ENCODE results near the gene PRDM16. TPM values are rescaled to one million over a fixed set of nuclear protein-coding genes. Genes with fewer than 3 reads are reported as not detected.

PRDM16 gene
- total RNA-seq, 4 donors from 2014 or later: 0.19 to 1.6 (median 0.36) TPM

GRCh38 chr1:3125546-3126368 is 56.8 kb downstream of the PRDM16 start:
- Histone ChIP-seq H3K4me1 (no peaks in the 10 kb centered on the region), H3K27ac (no peak overlapping the region), H3K36me3 (no peaks in the 10 kb centered on the region), H3K27me3 (peaks cover 27% of the 10 kb centered on the region), H3K4me3 (no peak overlapping the region), H3K9me3 (no peaks in the 10 kb centered on the region)
- TF ChIP-seq POLR2AphosphoS5 (IDR thresholded peaks at IDR 0.05) (no peak), EP300 (IDR thresholded peaks at IDR 0.05) (no peak), POLR2A (IDR thresholded peaks at IDR 0.05) (no peak), CTCF (IDR thresholded peaks at IDR 0.05) (no peak)
- WGBS: 90% methylated on average over 18 of the region's 47 CpGs
- DNase-seq (ENCODE audit: low spot score in 2 of 2): no peak

GRCh38 chr1:3126756-3127678 is 58.0 kb downstream of the PRDM16 start:
- Histone ChIP-seq H3K27ac (no peak overlapping the region), H3K9me3 (no peaks in the 10 kb centered on the region), H3K27me3 (peaks cover 24% of the 10 kb centered on the region), H3K4me3 (no peak overlapping the region), H3K4me1 (no peaks in the 10 kb centered on the region), H3K36me3 (no peaks in the 10 kb centered on the region)
- 53% methylated on average over 21 of the region's 28 CpGs for WGBS
- TF ChIP-seq EP300 (IDR thresholded peaks at IDR 0.05) (no peak), CTCF (IDR thresholded peaks at IDR 0.05) (no peak), POLR2A (IDR thresholded peaks at IDR 0.05) (no peak), POLR2AphosphoS5 (IDR thresholded peaks at IDR 0.05) (no peak)
- DNase-seq (ENCODE audit: low spot score in 2 of 2): no peak

GRCh38 chr1:3127738-3128137 is 58.7 kb downstream of the PRDM16 start:
- no peaks in the 10 kb centered on the region for H3K36me3 ChIP-seq
- TF ChIP-seq EP300 (IDR thresholded peaks at IDR 0.05) (no peak), POLR2A (IDR thresholded peaks at IDR 0.05) (no peak)
- no peak for DNase-seq (ENCODE audit: low spot score in 2 of 2)
- WGBS: 81% methylated on average over 12 of the region's 12 CpGs
- no peak overlapping the region for H3K4me3 ChIP-seq
- no peaks in the 10 kb centered on the region for H3K9me3 ChIP-seq
- H3K27ac ChIP-seq: no peak overlapping the region
- H3K4me1 ChIP-seq: no peaks in the 10 kb centered on the region
- peaks cover 21% of the 10 kb centered on the region for H3K27me3 ChIP-seq

GRCh38 chr1:3128431-3129132 is 59.6 kb downstream of the PRDM16 start:
- 87% methylated on average over 22 of the region's 26 CpGs for WGBS
- TF ChIP-seq CTCF (IDR thresholded peaks at IDR 0.05) (no peak), EP300 (IDR thresholded peaks at IDR 0.05) (no peak), POLR2AphosphoS5 (IDR thresholded peaks at IDR 0.05) (no peak), POLR2A (IDR thresholded peaks at IDR 0.05) (no peak)
- Histone ChIP-seq H3K27ac (no peak overlapping the region), H3K4me1 (no peaks in the 10 kb centered on the region), H3K27me3 (peaks cover 24% of the 10 kb centered on the region), H3K4me3 (no peak overlapping the region), H3K36me3 (no peaks in the 10 kb centered on the region), H3K9me3 (no peaks in the 10 kb centered on the region)
- DNase-seq (ENCODE audit: low spot score in 2 of 2): no peak

GRCh38 chr1:3129133-3129490 is 60.1 kb downstream of the PRDM16 start:
- WGBS: 82% methylated on average over 8 of the region's 8 CpGs
- Histone ChIP-seq H3K4me1 (no peaks in the 10 kb centered on the region), H3K4me3 (no peak overlapping the region), H3K9me3 (no peaks in the 10 kb centered on the region), H3K36me3 (no peaks in the 10 kb centered on the region), H3K27me3 (peaks cover 30% of the 10 kb centered on the region), H3K27ac (no peak overlapping the region)
- TF ChIP-seq EP300 (IDR thresholded peaks at IDR 0.05): no peak
- no peak for TF ChIP-seq POLR2A (IDR thresholded peaks at IDR 0.05)
- TF ChIP-seq CTCF (IDR thresholded peaks at IDR 0.05): no peak
- TF ChIP-seq POLR2AphosphoS5 (IDR thresholded peaks at IDR 0.05): no peak
- no peak for DNase-seq (ENCODE audit: low spot score in 2 of 2)
